HL-60 (cell line): Measurements from ENCODE around the gene TRIM32.

ENCODE experiments used
- DNase-seq, 2 experiments: peaks; one replicate each; pipeline ENCODE4 v3.0.0-alpha.2; 2010 to 2020; ENCODE audit warnings: low read depth in 1 of 2, low spot score in 1 of 2
- H3K27ac ChIP-seq: fragments of 250-450 bp; sonication (Bioruptor Pico); replicated peaks from 2 replicates; pipeline ENCODE4 v1.5.1; 2020; ENCODE audit warnings: mild to moderate bottlenecking, moderate library complexity
- H3K27me3 ChIP-seq: fragments of 250-450 bp; sonication (Bioruptor Pico); 2 replicates; pipeline ENCODE4 v1.5.1; 2021; ENCODE audit warnings: mild to moderate bottlenecking, moderate library complexity; ENCODE audit not compliant: insufficient read depth, poor library complexity, severe bottlenecking
- H3K4me3 ChIP-seq: replicated peaks from 2 replicates; pipeline ENCODE4 v1.5.1; 2011; ENCODE audit warnings: mild to moderate bottlenecking, control low read depth, low read length; ENCODE audit not compliant: insufficient read depth
- GABPA ChIP-seq: IDR thresholded peaks from 2 replicates; pipeline ENCODE4 v1.6.1; 2012; ENCODE audit warnings: low read depth
- POLR2AphosphoS5 ChIP-seq: IDR thresholded peaks from 2 replicates; pipeline ENCODE4 v1.6.1; 2012; ENCODE audit warnings: low read depth
- SPI1 ChIP-seq: IDR thresholded peaks from 2 replicates; pipeline ENCODE4 v1.6.1; 2012; ENCODE audit warnings: low read depth, mild to moderate bottlenecking, borderline replicate concordance
- TF ChIP-seq, protein P1 (sequence below): IDR thresholded peaks from 2 replicates; pipeline ENCODE4 v1.6.1; 2012; ENCODE audit warnings: low read depth; ENCODE audit not compliant: insufficient replicate concordance
- TF ChIP-seq, protein P2 (sequence below): IDR thresholded peaks from one replicate; pipeline ENCODE4 v1.5.1; 2011; ENCODE audit warnings: low read length, control low read depth, inconsistent platforms; ENCODE audit not compliant: insufficient read depth

Gene TRIM32

DNA sequence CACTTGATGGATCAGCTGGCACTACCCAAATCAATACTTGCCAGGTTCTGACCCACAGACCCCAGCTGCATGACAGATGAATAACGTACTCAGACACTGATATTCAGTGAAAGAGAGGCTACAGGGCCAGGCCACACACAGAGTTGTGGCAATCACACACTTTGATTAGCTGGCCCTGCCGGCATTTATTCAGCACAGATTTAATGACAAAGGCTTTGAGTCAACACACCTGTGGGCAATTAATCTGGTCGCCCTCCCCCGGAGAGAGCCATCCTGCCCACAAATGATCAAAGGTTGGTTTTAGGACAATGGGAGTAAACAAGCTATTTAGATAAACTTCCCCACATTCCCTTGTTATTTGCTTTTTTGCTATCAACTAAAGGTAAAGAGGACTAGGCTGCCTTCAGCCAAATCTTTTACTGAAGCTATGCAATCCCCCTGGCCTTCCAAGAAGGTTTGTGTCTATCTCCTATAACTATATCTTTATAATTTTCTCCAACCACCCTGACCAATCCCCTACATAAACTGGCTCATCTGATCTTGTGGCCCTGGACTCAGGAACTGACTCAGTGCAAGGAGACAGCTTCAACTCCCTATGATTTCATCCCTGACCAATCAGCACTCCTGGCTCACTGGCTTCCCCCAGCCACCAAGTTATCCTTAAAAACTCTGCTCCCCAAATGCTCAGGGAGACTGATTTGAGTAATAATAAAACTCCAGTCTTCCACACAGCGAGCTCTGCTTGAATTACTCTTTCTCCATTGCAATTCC, 12.7 kb upstream of the TRIM32 start:
- H3K27me3 ChIP-seq, result no peaks in the 10 kb centered on the region
- no peak overlapping the region for H3K4me3 ChIP-seq
- H3K27ac ChIP-seq, result no peak overlapping the region
- TF ChIP-seq POLR2AphosphoS5, result no peak
- no peak for TF ChIP-seq SPI1
- TF ChIP-seq, protein P1, sequence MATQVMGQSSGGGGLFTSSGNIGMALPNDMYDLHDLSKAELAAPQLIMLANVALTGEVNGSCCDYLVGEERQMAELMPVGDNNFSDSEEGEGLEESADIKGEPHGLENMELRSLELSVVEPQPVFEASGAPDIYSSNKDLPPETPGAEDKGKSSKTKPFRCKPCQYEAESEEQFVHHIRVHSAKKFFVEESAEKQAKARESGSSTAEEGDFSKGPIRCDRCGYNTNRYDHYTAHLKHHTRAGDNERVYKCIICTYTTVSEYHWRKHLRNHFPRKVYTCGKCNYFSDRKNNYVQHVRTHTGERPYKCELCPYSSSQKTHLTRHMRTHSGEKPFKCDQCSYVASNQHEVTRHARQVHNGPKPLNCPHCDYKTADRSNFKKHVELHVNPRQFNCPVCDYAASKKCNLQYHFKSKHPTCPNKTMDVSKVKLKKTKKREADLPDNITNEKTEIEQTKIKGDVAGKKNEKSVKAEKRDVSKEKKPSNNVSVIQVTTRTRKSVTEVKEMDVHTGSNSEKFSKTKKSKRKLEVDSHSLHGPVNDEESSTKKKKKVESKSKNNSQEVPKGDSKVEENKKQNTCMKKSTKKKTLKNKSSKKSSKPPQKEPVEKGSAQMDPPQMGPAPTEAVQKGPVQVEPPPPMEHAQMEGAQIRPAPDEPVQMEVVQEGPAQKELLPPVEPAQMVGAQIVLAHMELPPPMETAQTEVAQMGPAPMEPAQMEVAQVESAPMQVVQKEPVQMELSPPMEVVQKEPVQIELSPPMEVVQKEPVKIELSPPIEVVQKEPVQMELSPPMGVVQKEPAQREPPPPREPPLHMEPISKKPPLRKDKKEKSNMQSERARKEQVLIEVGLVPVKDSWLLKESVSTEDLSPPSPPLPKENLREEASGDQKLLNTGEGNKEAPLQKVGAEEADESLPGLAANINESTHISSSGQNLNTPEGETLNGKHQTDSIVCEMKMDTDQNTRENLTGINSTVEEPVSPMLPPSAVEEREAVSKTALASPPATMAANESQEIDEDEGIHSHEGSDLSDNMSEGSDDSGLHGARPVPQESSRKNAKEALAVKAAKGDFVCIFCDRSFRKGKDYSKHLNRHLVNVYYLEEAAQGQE, result no peak
- no peak for TF ChIP-seq GABPA
- TF ChIP-seq, protein P2, sequence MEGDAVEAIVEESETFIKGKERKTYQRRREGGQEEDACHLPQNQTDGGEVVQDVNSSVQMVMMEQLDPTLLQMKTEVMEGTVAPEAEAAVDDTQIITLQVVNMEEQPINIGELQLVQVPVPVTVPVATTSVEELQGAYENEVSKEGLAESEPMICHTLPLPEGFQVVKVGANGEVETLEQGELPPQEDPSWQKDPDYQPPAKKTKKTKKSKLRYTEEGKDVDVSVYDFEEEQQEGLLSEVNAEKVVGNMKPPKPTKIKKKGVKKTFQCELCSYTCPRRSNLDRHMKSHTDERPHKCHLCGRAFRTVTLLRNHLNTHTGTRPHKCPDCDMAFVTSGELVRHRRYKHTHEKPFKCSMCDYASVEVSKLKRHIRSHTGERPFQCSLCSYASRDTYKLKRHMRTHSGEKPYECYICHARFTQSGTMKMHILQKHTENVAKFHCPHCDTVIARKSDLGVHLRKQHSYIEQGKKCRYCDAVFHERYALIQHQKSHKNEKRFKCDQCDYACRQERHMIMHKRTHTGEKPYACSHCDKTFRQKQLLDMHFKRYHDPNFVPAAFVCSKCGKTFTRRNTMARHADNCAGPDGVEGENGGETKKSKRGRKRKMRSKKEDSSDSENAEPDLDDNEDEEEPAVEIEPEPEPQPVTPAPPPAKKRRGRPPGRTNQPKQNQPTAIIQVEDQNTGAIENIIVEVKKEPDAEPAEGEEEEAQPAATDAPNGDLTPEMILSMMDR, result no peak
- no peak for DNase-seq

DNA sequence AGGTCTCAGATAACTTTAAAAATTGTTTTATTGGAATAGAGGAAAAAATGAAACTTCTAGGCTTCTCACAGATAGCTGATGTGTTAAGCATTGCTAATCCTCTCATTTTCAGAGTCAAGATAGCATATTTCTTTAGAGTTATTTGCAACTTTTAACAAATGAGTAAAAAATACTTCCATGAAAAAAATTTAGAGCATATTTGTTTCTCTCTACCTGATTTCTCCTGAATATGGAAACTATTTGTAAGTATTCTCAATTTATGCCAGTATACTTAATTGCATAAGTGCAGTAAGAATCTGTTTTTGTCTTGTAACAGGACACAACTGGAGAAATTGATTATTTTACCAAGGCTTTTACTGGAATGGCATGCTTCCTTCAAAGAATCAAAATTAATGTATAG, 3.6 kb upstream of the TRIM32 start:
- Histone ChIP-seq H3K4me3 (no peak overlapping the region), H3K27me3 (peaks cover 19% of the 10 kb centered on the region), H3K27ac (no peak overlapping the region)
- TF ChIP-seq, protein P1, result no peak
- TF ChIP-seq, protein P2, result no peak
- TF ChIP-seq GABPA (no peak), POLR2AphosphoS5 (no peak), SPI1 (no peak)
- DNase-seq, result no peak

DNA sequence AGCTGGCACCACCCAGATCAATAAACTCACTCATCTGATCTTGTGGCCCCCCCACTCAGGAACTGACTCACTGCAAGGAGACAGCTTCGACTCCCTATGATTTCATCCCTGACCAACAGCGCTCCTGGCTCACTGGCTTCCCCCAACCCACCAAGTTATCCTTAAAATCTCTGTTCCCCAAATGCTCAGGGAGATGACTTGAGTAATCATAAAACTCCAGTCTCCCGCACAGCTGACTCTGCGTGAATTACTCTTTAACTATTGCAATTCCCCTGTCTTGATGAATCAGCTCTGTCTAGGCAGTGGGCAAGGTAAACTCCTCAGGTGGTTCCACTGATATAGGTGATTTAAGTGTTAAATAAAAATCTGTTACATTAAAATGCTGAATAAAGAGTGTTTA, 1.9 kb upstream of the TRIM32 start:
- no peak for TF ChIP-seq SPI1
- TF ChIP-seq, protein P2, result no peak
- no peak for TF ChIP-seq POLR2AphosphoS5
- TF ChIP-seq, protein P1, result no peak
- no peak for TF ChIP-seq GABPA
- no peak overlapping the region for H3K27ac ChIP-seq
- H3K4me3 ChIP-seq, result no peak overlapping the region
- DNase-seq, result no peak
- H3K27me3 ChIP-seq, result peaks cover 19% of the 10 kb centered on the region
